A673 (cell line): ENCODE data around the gene TOMM34. TPM values are rescaled to one million over a fixed set of nuclear protein-coding genes. Genes with fewer than 3 reads are reported as not detected.
A peak's percentile ranks its signal among the peaks of the same experiment; 100 is the strongest.

Experiments used
- BruUV-seq: library from RNA; stranded (reverse); fragments of 400-500 nt; replicated peaks from 2 replicates; lab custom pipeline; 2021; lab: Mats Ljungman, UMichigan
- CTCF ChIA-PET: fragments of 300-600 bp; sonication (Branson Sonifier 250); formaldehyde crosslinking; loops from one replicate; lab custom pipeline; 2022; ENCODE audit warnings: antibody characterized with exemption; lab: Charles Lee
- POLR2A ChIA-PET: fragments of 300-600 bp; sonication (Branson Sonifier 250); formaldehyde crosslinking; loops from one replicate; lab custom pipeline; 2022; ENCODE audit warnings: antibody characterized with exemption; ENCODE audit not compliant: low non-redundant PET; lab: Charles Lee
- DNase-seq: peaks from one replicate; pipeline ENCODE4 v3.0.0-alpha.2; 2015; ENCODE audit warnings: low spot score
- H3K27ac ChIP-seq: fragments of 200-600 bp; sonication (generic); 2 replicates; pipeline ENCODE4 v1.5.1; 2016; ENCODE audit warnings: mixed run types, low read depth, mild to moderate bottlenecking, mixed read lengths, antibody characterized with exemption, low read length; ENCODE audit not compliant: poor library complexity, severe bottlenecking
- H3K27me3 ChIP-seq: fragments of 200-600 bp; sonication (generic); replicated peaks from 2 replicates; pipeline ENCODE4 v1.6.1; 2017; ENCODE audit warnings: mixed run types, low read depth, mild to moderate bottlenecking, mixed read lengths, antibody characterized with exemption, low read length; ENCODE audit not compliant: insufficient read depth, poor library complexity
- H3K36me3 ChIP-seq: fragments of 200-600 bp; sonication (generic); 2 replicates; pipeline ENCODE4 v1.6.1; 2016; ENCODE audit warnings: mixed run types, mild to moderate bottlenecking, mixed read lengths, antibody characterized with exemption, low read length; ENCODE audit not compliant: insufficient read depth, poor library complexity, severe bottlenecking
- H3K4me1 ChIP-seq: fragments of 200-600 bp; sonication (generic); 2 replicates; pipeline ENCODE4 v1.6.1; 2017; ENCODE audit warnings: mixed run types, mild to moderate bottlenecking, mixed read lengths, antibody characterized with exemption, low read length; ENCODE audit not compliant: insufficient read depth, poor library complexity, severe bottlenecking
- H3K4me3 ChIP-seq: fragments of 200-600 bp; sonication (generic); 2 replicates; pipeline ENCODE4 v1.5.1; 2016; ENCODE audit warnings: low read depth, mixed run types, mild to moderate bottlenecking, mixed read lengths, low read length; ENCODE audit not compliant: poor library complexity, severe bottlenecking
- H3K9me3 ChIP-seq: fragments of 200-600 bp; sonication (generic); 2 replicates; pipeline ENCODE4 v1.6.1; 2016; ENCODE audit warnings: mixed run types, low read depth, mild to moderate bottlenecking, mixed read lengths, antibody characterized with exemption, low read length; ENCODE audit not compliant: poor library complexity, severe bottlenecking
- CTCF ChIP-seq: fragments of 300-800, 200-600 bp; sonication (generic); conservative IDR thresholded peaks from 2 replicates; pipeline ENCODE4 v1.5.1; 2017; ENCODE audit warnings: low read depth, mild to moderate bottlenecking, antibody characterized with exemption, low read length, moderate library complexity, mixed read lengths
- EZH2 ChIP-seq: fragments of 200-600 bp; sonication (generic); IDR thresholded peaks from 2 replicates; pipeline ENCODE4 v1.6.1; 2017; ENCODE audit warnings: borderline replicate concordance, low read depth, mild to moderate bottlenecking, mixed read lengths, antibody characterized with exemption, low read length; ENCODE audit not compliant: poor library complexity, severe bottlenecking
- intact Hi-C: fragments of 100-400 bp; cut with micrococcal nuclease; formaldehyde crosslinking; loops from one replicate; pipeline ENCODE4 v1.10.0; 2022; ENCODE audit not compliant: unreplicated experiment
- total RNA-seq: library from RNA; stranded (reverse); gene quantifications from 2 replicates; pipeline ENCODE4 v1.2.3, GENCODE V29; 2021

Gene TOMM34
- total RNA-seq, 1 experiment from 2014 or later, result 53.5 TPM

- ChIA-PET CTCF (no interaction called here), POLR2A (no interaction called here)
- BruUV-seq, result no TSS peak
- no peaks in the 10 kb centered on the region for H3K27me3 ChIP-seq
- peak overlapping the region; percentile 87 for H3K4me3 ChIP-seq
- H3K4me1 ChIP-seq, result no peaks in the 10 kb centered on the region
- intact Hi-C loops, result no loop called here
- H3K27ac ChIP-seq, result peak overlapping the region; percentile 57
- TF ChIP-seq CTCF (no peak), EZH2 (no peak)
- H3K9me3 ChIP-seq, result no peaks in the 10 kb centered on the region
- H3K36me3 ChIP-seq, result peaks cover 48% of the 10 kb centered on the region
- DNase-seq, result no peak
Measured at GRCh38 chr20:44908987-44909871, 51.0 kb downstream of the TOMM34 start.

GRCh38 chr20:44904377-44904776, 55.8 kb downstream of the TOMM34 start:
- Histone ChIP-seq H3K4me1 (peaks cover 3% of the 10 kb centered on the region), H3K4me3 (no peak overlapping the region), H3K9me3 (no peaks in the 10 kb centered on the region), H3K27me3 (no peaks in the 10 kb centered on the region), H3K27ac (no peak overlapping the region), H3K36me3 (peaks cover 60% of the 10 kb centered on the region)
- no TSS peak for BruUV-seq
- POLR2A ChIA-PET, result no interaction called here
- CTCF ChIA-PET, result no interaction called here
- DNase-seq, result no peak
- TF ChIP-seq EZH2 (no peak), CTCF (no peak)
- intact Hi-C loops, result no loop called here

- DNase-seq, result peak; percentile 23
- ChIA-PET CTCF (no interaction called here), POLR2A (no interaction called here)
- TF ChIP-seq CTCF (no peak), EZH2 (no peak)
- intact Hi-C loops, result no loop called here
- no TSS peak for BruUV-seq
- peaks cover 57% of the 10 kb centered on the region for H3K36me3 ChIP-seq
- no peak overlapping the region for H3K4me3 ChIP-seq
- no peaks in the 10 kb centered on the region for H3K27me3 ChIP-seq
- H3K9me3 ChIP-seq, result no peaks in the 10 kb centered on the region
- peaks cover 3% of the 10 kb centered on the region for H3K4me1 ChIP-seq
- no peak overlapping the region for H3K27ac ChIP-seq
Measured at GRCh38 chr20:44901974-44902373, 58.2 kb downstream of the TOMM34 start.
